Measurements from ENCODE around the gene CIB4. TPM values are rescaled to one million over a fixed set of nuclear protein-coding genes. Genes with fewer than 3 reads are reported as not detected.

The CIB4 gene
- total RNA-seq, 3 donors from 2014 or later (not counting 1 experiment from before 2014, with no cell fraction given): not detected

- ATAC-seq (no peak), DNase-seq (no peak)
- Histone ChIP-seq H3K27ac (ENCODE audit: low read length) (no peak overlapping the region), H3K36me3 (ENCODE audit: control insufficient read depth, insufficient read depth, low read length) (no peaks in the 10 kb centered on the region), H3K27me3 (ENCODE audit: control insufficient read depth, insufficient read depth, low read length) (no peaks in the 10 kb centered on the region), H3K4me1 (ENCODE audit: control insufficient read depth, insufficient read depth, low read length) (peaks cover 5% of the 10 kb centered on the region), H3K9me3 (ENCODE audit: control insufficient read depth, insufficient read depth, low read length) (no peaks in the 10 kb centered on the region), H3K4me3 (ENCODE audit: low read length) (no peak overlapping the region)
- H3K4me1 Mint-ChIP-seq: peaks cover 0 to 5% of the 10 kb centered on the region in 2 donors
- H3K27me3 Mint-ChIP-seq (ENCODE audit: low read depth in 2 of 2): peaks cover 0 to 8% of the 10 kb centered on the region in 2 donors
- WGBS (ENCODE audit: insufficient coverage): 86% methylated on average over 6 of the region's 6 CpGs
- no peak for TF ChIP-seq CTCF (IDR thresholded peaks at IDR 0.05)
- no peaks in the 10 kb centered on the region for H3K36me3 Mint-ChIP-seq
- intact Hi-C loops (cut with micrococcal nuclease): no loop called here
- no peak overlapping the region for H3K4me3 Mint-ChIP-seq
- H3K27ac Mint-ChIP-seq: no peak overlapping the region
- H3K9me3 Mint-ChIP-seq: no peaks in the 10 kb centered on the region
Observed at GRCh38 chr2:26636935-26637334, 4.2 kb downstream of the CIB4 start.

GRCh38 chr2:26635401-26635800 lies 5.8 kb downstream of the CIB4 start:
- WGBS (ENCODE audit: insufficient coverage): 76% methylated on average over 3 of the region's 3 CpGs
- DNase-seq (no peak), ATAC-seq (no peak)
- Mint-ChIP-seq H3K27me3 (ENCODE audit: low read depth in 2 of 2) (no peaks in the 10 kb centered on the region), H3K4me1 (peaks cover 0 to 3% of the 10 kb centered on the region in 2 donors), H3K9me3 (no peaks in the 10 kb centered on the region), H3K36me3 (no peaks in the 10 kb centered on the region), H3K27ac (no peak overlapping the region), H3K4me3 (no peak overlapping the region)
- no peaks in the 10 kb centered on the region for H3K27me3 ChIP-seq (ENCODE audit: control insufficient read depth, insufficient read depth, low read length)
- H3K36me3 ChIP-seq (ENCODE audit: control insufficient read depth, insufficient read depth, low read length): no peaks in the 10 kb centered on the region
- no peak for TF ChIP-seq CTCF (IDR thresholded peaks at IDR 0.05)
- peaks cover 3% of the 10 kb centered on the region for H3K4me1 ChIP-seq (ENCODE audit: control insufficient read depth, insufficient read depth, low read length)
- no peak overlapping the region for H3K27ac ChIP-seq (ENCODE audit: low read length)
- no peaks in the 10 kb centered on the region for H3K9me3 ChIP-seq (ENCODE audit: control insufficient read depth, insufficient read depth, low read length)
- intact Hi-C loops (cut with micrococcal nuclease): no loop called here
- no peak overlapping the region for H3K4me3 ChIP-seq (ENCODE audit: low read length)

GRCh38 chr2:26634636-26635230 lies 6.4 kb downstream of the CIB4 start:
- no peak for ATAC-seq
- no peak overlapping the region for H3K4me3 Mint-ChIP-seq
- intact Hi-C loops (cut with micrococcal nuclease): no loop called here

More at GRCh38 chr2:26634636-26635230, 6.4 kb downstream of the CIB4 start:
- 89% methylated on average over 11 of the region's 11 CpGs for WGBS (ENCODE audit: insufficient coverage)
- H3K27ac Mint-ChIP-seq: no peak overlapping the region
- no peak for TF ChIP-seq CTCF (IDR thresholded peaks at IDR 0.05)
- Histone ChIP-seq H3K36me3 (ENCODE audit: control insufficient read depth, insufficient read depth, low read length) (no peaks in the 10 kb centered on the region), H3K27ac (ENCODE audit: low read length) (no peak overlapping the region), H3K4me1 (ENCODE audit: control insufficient read depth, insufficient read depth, low read length) (no peaks in the 10 kb centered on the region), H3K27me3 (ENCODE audit: control insufficient read depth, insufficient read depth, low read length) (no peaks in the 10 kb centered on the region), H3K9me3 (ENCODE audit: control insufficient read depth, insufficient read depth, low read length) (no peaks in the 10 kb centered on the region), H3K4me3 (ENCODE audit: low read length) (no peak overlapping the region)
- H3K9me3 Mint-ChIP-seq: no peaks in the 10 kb centered on the region
- DNase-seq: no peak
- no peaks in the 10 kb centered on the region for H3K4me1 Mint-ChIP-seq
- no peaks in the 10 kb centered on the region for H3K27me3 Mint-ChIP-seq (ENCODE audit: low read depth in 2 of 2)
- no peaks in the 10 kb centered on the region for H3K36me3 Mint-ChIP-seq

Measured in natural killer cell (primary cell).